Activated CD8-positive, alpha-beta memory T cell treated with anti-CD3 and anti-CD28 coated beads, Interleukin-2, amount 50 U/mL, for 1 hour (primary cell): ENCODE data around the gene TEX44.

Source experiments
- DNase-seq: peaks from one replicate; pipeline ENCODE4 v3.0.0-alpha.2; 2020; ENCODE audit errors: extremely low read depth

The TEX44 gene

DNA sequence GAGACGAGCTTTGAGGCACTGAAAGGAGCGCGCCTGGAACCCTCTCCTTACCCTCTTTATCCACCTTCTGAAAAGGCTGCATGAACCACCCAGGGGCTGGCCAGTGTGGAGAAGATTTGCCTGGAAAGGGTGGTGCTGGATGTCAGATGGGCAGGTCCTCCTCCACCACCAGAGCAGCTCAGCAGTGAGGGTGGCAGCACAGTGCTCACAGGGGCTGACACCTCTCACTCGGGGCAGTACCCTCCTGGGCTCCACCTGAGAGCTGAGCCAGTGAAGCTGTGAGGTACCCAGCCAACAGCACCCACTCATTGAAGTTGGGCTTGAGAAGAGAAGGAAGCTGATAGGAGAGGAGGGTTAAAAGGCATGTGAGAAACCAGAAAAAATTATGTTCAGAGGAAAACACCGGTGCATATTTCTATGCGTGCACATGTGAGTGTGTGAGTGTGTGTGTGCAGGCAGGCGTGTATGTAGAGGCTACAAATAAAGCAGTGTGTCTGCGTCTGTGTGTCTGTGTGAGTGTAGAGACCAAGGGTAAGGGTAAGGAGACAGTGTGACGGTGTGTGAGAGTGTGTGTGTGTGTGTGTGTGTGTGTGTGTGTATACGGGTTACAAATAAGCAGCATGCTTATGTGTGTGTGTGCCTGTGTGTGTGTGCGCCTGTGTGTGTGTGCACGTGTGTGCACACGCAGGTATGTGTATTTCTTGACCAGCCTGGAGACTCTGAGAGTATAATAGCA, 40.7 kb downstream of the TEX44 start:
- DNase-seq, result no peak

DNA sequence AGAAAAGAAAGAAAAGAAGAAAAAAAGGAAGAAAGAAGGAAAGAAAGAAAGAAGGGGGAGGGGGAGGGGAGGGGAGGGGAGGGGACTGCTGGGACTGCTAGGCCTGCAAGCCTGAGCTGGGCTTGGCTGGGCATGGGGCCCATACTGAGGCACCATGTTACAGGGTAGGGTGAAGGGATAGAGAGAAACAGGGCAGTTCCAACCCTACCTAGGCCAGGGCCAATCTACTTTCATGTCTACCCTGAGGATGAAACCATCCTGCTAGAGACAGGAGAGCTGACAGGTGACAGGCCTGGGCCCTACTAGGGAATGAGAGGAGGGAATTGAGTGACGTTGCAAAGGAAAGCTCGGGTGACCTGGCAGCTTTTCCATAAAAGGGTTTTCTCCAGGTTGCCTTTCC, 41.7 kb downstream of the TEX44 start:
- DNase-seq, result no peak

DNA sequence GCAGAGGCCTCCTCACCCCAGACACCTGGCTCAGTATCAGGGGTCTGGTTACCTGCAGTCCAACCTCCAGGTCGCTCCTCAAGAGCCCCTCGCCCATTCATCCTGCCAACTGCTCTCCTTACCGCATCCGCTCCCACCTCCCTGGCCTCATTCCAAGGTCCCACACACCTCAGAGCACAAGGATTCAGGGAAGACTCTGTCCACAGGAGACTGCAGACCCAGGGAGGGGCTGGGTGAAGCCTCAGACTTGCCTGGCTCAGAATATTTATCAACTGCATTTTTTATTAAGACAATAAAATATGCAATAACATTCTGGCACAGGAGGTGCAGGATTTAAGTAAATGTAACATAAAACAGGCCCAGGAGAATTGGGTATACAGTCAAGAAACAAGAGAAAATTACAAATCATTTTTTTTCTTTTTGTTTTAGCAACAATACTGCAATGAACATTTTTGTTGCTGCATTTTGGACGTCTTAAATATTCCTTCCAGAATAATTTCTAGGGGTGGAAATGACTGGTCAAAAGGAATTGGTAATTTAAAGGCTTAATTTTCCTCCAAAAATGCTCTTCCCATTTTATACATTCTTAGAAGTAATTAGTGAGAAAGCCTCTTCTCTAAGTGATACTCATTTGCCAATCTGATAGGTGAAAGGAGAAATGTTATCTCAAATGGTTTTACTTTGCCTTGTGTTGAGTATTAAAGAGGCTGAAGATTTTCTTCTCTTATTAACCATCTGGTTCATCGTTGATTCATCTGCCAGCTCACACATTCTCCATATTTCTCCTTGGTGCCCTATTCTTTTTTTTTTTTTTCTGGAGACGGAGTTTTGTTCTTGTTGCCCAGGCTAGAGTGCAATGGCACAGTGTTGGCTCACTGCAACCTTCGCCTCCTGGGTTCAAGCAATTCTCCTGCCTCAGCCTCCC, 42.5 kb downstream of the TEX44 start:
- DNase-seq, result no peak

DNA sequence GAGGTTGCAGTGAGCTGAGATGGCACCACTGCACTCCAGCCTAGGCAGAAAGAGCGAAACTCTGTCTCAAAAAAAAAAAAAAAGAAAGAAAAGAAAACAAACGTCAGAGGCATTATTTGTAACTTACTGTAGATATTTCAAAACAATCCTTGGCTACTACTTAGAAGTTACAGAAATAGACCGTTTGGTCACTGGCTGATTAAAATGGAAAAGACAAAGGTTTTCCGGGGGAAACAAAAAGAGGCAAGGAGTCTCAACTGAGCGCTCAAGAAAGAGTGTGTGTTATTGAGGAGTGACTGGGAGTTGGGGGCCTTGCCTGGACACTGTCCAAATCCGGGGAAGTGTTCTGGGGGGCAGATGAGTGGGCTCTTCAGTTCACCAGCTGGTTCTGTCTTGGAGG, 47.6 kb downstream of the TEX44 start:
- DNase-seq, result no peak

DNA sequence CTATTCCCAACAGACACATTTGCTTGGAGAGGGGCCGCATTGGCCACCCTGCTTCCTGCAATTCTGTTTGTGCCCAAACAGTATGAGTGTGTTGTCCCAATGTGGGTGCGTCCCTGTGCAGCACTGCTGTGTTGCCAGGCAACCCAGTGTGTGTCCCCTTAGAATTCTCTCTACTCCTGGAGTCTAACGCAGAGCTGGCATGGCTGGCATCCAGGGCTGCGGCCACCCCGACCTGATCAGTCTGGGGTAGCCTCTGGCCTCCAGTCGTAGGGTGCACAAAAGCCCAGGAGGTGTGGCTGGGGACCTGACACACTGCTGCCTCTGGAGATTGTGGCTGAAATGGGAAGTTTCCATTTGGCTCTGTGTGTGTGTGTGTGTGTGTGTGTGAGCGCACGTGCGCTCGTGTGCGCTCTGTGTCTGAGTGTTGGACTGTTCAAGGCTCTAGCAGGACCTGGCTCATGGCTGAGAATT, 48.0 kb downstream of the TEX44 start:
- DNase-seq, result no peak

DNA sequence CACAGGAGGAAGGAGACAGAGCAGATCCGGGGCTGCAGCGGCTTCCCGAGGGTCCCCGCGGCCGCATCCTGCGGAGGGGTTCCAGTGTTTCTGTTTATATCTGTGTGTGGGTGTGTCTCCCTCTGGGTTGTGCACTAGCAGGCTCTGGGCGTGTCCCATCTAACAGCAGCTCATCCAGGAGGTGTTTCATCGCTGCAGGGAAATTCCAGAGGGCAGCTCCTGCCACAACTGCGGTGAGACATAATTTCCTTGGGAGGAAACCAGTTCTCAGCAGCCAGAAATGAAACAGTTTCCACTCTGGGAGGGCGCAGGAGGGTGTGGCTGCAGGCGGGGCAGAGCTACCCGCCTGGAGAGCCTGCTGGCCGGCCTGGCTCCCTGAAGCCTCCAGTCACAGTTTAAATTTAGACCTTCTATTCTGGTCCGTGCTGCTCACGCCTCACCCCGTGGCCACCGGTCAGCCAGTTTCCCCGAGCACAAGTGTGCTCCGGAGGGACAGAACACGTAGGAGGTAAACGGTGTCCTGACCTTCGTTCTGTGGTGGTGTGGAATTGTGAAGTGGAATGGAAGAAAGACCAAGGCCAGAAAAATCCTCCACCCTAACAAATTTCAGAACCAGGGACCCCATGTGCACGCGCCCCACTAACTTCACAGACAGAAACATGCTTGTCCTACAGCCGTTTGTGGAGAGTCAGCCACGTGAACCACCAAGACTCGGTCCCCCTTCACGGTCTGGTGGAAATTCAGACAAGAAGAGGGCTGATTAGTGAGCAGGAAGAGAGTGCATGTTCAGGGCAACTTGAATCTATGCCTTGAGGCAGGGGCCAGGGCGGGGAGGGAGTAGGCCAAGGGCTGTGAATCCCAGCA, 50.2 kb downstream of the TEX44 start:
- DNase-seq, result peak; percentile 35

DNA sequence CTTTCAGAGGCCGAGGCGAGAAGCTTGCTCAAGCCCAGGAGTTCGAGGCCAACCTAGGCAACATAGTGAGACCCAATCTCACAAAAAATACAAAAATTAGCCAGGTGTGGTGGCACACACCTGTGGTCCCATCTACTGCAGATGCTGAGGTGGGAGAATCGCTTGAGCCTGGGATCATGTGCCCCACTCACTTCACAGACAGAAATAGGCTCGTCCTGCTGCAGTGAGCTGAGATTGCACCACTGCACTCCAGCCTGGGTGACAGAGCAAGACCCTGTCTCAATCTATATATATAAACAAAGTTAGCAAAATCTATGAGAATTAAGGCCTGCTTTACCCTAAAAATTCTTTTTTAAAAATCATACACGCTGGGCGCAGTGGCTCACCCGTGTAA, 50.8 kb downstream of the TEX44 start:
- no peak for DNase-seq
